Measurements from ENCODE around the gene WHRN. TPM values are rescaled to one million over a fixed set of nuclear protein-coding genes. Genes with fewer than 3 reads are reported as not detected.

The WHRN gene
- total RNA-seq (2022) = 9.4 and 12.8 TPM in 2 replicates
- percentile 55 among the genes with signal in this experiment for Bru-seq, nascent RNA
- percentile 53 among the genes with signal in this experiment for BruChase-seq, experiment 1, labeled RNA remaining after a 6-hour chase
- BruChase-seq, experiment 2, labeled RNA remaining after a 2-hour chase = percentile 56 among the genes with signal in this experiment
- long read RNA-seq, partial matches to known transcripts = 2 of 14 reads
- long read RNA-seq, other reads (novel, unspliced or antisense) = 6 of 14 reads

GRCh38 chr9:114505187-114506081, at the start of gene WHRN:
TSS of gene WHRN (minus strand) at chr9:114505473. CDS start at chr9:114504801, 672 bp downstream.
- BruUV-seq (replicated peaks) = TSS peak; percentile 97
- H3K36me3 Mint-ChIP-seq (ENCODE audit: insufficient read depth, unreplicated experiment) = no peaks in the 10 kb centered on the region
- peak within 1 kb of the TSS; percentile 94 for H3K27ac Mint-ChIP-seq (ENCODE audit: low read depth, unreplicated experiment)
- DNase-seq (ENCODE audit: unreplicated experiment) = peak; percentile 86
- peaks cover 27% of the 10 kb centered on the region for H3K4me1 Mint-ChIP-seq (ENCODE audit: insufficient read depth, unreplicated experiment)
- peaks cover 29% of the 10 kb centered on the region for H3K27me3 Mint-ChIP-seq (ENCODE audit: insufficient read depth, unreplicated experiment)
- intact Hi-C loops (cut with micrococcal nuclease) = loop anchor here (5.0 kb wide), 1 partner anchor 82 kb away; the partner anchor contains the start of gene ATP6V1G1
- peak within 1 kb of the TSS; percentile 85 for H3K4me3 Mint-ChIP-seq (ENCODE audit: unreplicated experiment)
- TF ChIP-seq CTCF (IDR thresholded peaks at IDR 0.05; ENCODE audit: unreplicated experiment) = no peak
- no peaks in the 10 kb centered on the region for H3K9me3 Mint-ChIP-seq (ENCODE audit: unreplicated experiment)
- CTCF ChIA-PET = interaction anchor here (0.5 to 7.1 kb wide), 8 partner anchors 18 to 129 kb away, joined by 3 to 54 read pairs (median 8); no protein-coding TSS in a partner anchor
- POLR2A ChIA-PET = interaction anchor here (0.6 to 9.8 kb wide), 7 partner anchors 19 to 1753 kb away, joined by 3 to 110 read pairs (median 5); partner anchors contain the start of gene ATP6V1G1

GRCh38 chr9:114553202-114553601, 47.9 kb upstream of the WHRN start:
- no peaks in the 10 kb centered on the region for H3K9me3 Mint-ChIP-seq (ENCODE audit: unreplicated experiment)
- peaks cover 18% of the 10 kb centered on the region for H3K4me1 Mint-ChIP-seq (ENCODE audit: insufficient read depth, unreplicated experiment)
- intact Hi-C loops (cut with micrococcal nuclease) = loop anchor here (2.0 kb wide), 1 partner anchor 34 kb away; the partner anchor contains the start of gene ATP6V1G1
- no TSS peak for BruUV-seq (replicated peaks)
- DNase-seq (ENCODE audit: unreplicated experiment) = no peak
- no peak for TF ChIP-seq CTCF (IDR thresholded peaks at IDR 0.05; ENCODE audit: unreplicated experiment)
- no peaks in the 10 kb centered on the region for H3K36me3 Mint-ChIP-seq (ENCODE audit: insufficient read depth, unreplicated experiment)
- H3K4me3 Mint-ChIP-seq (ENCODE audit: unreplicated experiment) = no peak overlapping the region
- H3K27me3 Mint-ChIP-seq (ENCODE audit: insufficient read depth, unreplicated experiment) = no peaks in the 10 kb centered on the region
- H3K27ac Mint-ChIP-seq (ENCODE audit: low read depth, unreplicated experiment) = peak overlapping the region; percentile 91
- CTCF ChIA-PET = no interaction called here
- POLR2A ChIA-PET = no interaction called here

- ChIA-PET CTCF (no interaction called here), POLR2A (interaction anchor here (1.9 to 2.5 kb wide), 2 partner anchors 15 to 36 kb away, joined by 14 to 28 read pairs; partner anchors contain the start of gene ATP6V1G1)
- H3K27me3 Mint-ChIP-seq (ENCODE audit: insufficient read depth, unreplicated experiment) = peaks cover 1% of the 10 kb centered on the region
- H3K27ac Mint-ChIP-seq (ENCODE audit: low read depth, unreplicated experiment) = peak overlapping the region; percentile 91
- no peak for TF ChIP-seq CTCF (IDR thresholded peaks at IDR 0.05; ENCODE audit: unreplicated experiment)
- peak; percentile 21 for DNase-seq (ENCODE audit: unreplicated experiment)
- H3K4me3 Mint-ChIP-seq (ENCODE audit: unreplicated experiment) = no peak overlapping the region
- no peaks in the 10 kb centered on the region for H3K9me3 Mint-ChIP-seq (ENCODE audit: unreplicated experiment)
- peaks cover 18% of the 10 kb centered on the region for H3K4me1 Mint-ChIP-seq (ENCODE audit: insufficient read depth, unreplicated experiment)
- BruUV-seq (replicated peaks) = no TSS peak
- H3K36me3 Mint-ChIP-seq (ENCODE audit: insufficient read depth, unreplicated experiment) = no peaks in the 10 kb centered on the region
- intact Hi-C loops (cut with micrococcal nuclease) = loop anchor here (1.0 to 2.0 kb wide), 2 partner anchors 34 to 65 kb away; partner anchors contain the start of gene ATP6V1G1
Measured at GRCh38 chr9:114552706-114553105, 47.4 kb upstream of the WHRN start.

Data from MCF 10A (cell line).